ENCODE data around the gene TSPOAP1. TPM values are rescaled to one million over a fixed set of nuclear protein-coding genes. Genes with fewer than 3 reads are reported as not detected.

TSPOAP1 gene
- total RNA-seq, 2 donors from 2014 or later, result 31.3 to 36.8 TPM

GRCh38 chr17:58275417-58275816 lies 53.2 kb downstream of the TSPOAP1 start:
- no peak for TF ChIP-seq CTCF (conservative IDR thresholded peaks at IDR 0.05)
- Mint-ChIP-seq H3K27me3 (ENCODE audit: insufficient read depth) (peaks cover 41% of the 10 kb centered on the region), H3K4me1 (no peaks in the 10 kb centered on the region), H3K27ac (no peak overlapping the region), H3K4me3 (no peak overlapping the region), H3K9me3 (no peaks in the 10 kb centered on the region), H3K36me3 (ENCODE audit: low read depth) (no peaks in the 10 kb centered on the region)
- 93 to 94% methylated on average over 5 to 10 of the region's 10 CpGs for WGBS, 2 experiments (ENCODE audit: insufficient coverage in 1 of 2, insufficient read length in 1 of 2)
- no peaks in the 10 kb centered on the region for H3K27me3 ChIP-seq (ENCODE audit: control insufficient read depth, insufficient read depth, low read length, poor library complexity, severe bottlenecking)
- no peaks in the 10 kb centered on the region for H3K4me1 ChIP-seq (ENCODE audit: control insufficient read depth, insufficient read depth, low read length)
- DNase-seq, result no peak
- no peak overlapping the region for H3K27ac ChIP-seq (ENCODE audit: low read depth, low read length)
- no peak overlapping the region for H3K9ac ChIP-seq (ENCODE audit: extremely low read depth, low read length, poor library complexity, severe bottlenecking)
- no peak overlapping the region for H3K4me3 ChIP-seq (ENCODE audit: low read length)
- H3K9me3 ChIP-seq (ENCODE audit: control insufficient read depth, low read length), result no peaks in the 10 kb centered on the region
- no peaks in the 10 kb centered on the region for H3K36me3 ChIP-seq (ENCODE audit: control insufficient read depth, insufficient read depth, low read length)

GRCh38 chr17:58273453-58274104 lies 55.0 kb downstream of the TSPOAP1 start:
- Mint-ChIP-seq H3K27me3 (ENCODE audit: insufficient read depth) (peaks cover 23% of the 10 kb centered on the region), H3K27ac (no peak overlapping the region), H3K4me3 (no peak overlapping the region), H3K4me1 (no peaks in the 10 kb centered on the region), H3K9me3 (no peaks in the 10 kb centered on the region), H3K36me3 (ENCODE audit: low read depth) (no peaks in the 10 kb centered on the region)
- Histone ChIP-seq H3K36me3 (ENCODE audit: control insufficient read depth, insufficient read depth, low read length) (no peaks in the 10 kb centered on the region), H3K9ac (ENCODE audit: extremely low read depth, low read length, poor library complexity, severe bottlenecking) (no peak overlapping the region), H3K4me3 (ENCODE audit: low read length) (no peak overlapping the region), H3K27me3 (ENCODE audit: control insufficient read depth, insufficient read depth, low read length, poor library complexity, severe bottlenecking) (no peaks in the 10 kb centered on the region), H3K4me1 (ENCODE audit: control insufficient read depth, insufficient read depth, low read length) (no peaks in the 10 kb centered on the region), H3K27ac (ENCODE audit: low read depth, low read length) (no peak overlapping the region), H3K9me3 (ENCODE audit: control insufficient read depth, low read length) (no peaks in the 10 kb centered on the region)
- DNase-seq, result no peak
- TF ChIP-seq CTCF (conservative IDR thresholded peaks at IDR 0.05), result no peak
- 91 to 96% methylated on average over 12 to 15 of the region's 15 CpGs for WGBS, 2 experiments (ENCODE audit: insufficient coverage in 1 of 2, insufficient read length in 1 of 2)

- Histone ChIP-seq H3K4me3 (ENCODE audit: low read length) (no peak overlapping the region), H3K4me1 (ENCODE audit: control insufficient read depth, insufficient read depth, low read length) (no peaks in the 10 kb centered on the region), H3K27me3 (ENCODE audit: control insufficient read depth, insufficient read depth, low read length, poor library complexity, severe bottlenecking) (no peaks in the 10 kb centered on the region), H3K9me3 (ENCODE audit: control insufficient read depth, low read length) (no peaks in the 10 kb centered on the region), H3K36me3 (ENCODE audit: control insufficient read depth, insufficient read depth, low read length) (no peaks in the 10 kb centered on the region), H3K9ac (ENCODE audit: extremely low read depth, low read length, poor library complexity, severe bottlenecking) (no peak overlapping the region), H3K27ac (ENCODE audit: low read depth, low read length) (no peak overlapping the region)
- Mint-ChIP-seq H3K4me3 (no peak overlapping the region), H3K36me3 (ENCODE audit: low read depth) (no peaks in the 10 kb centered on the region), H3K27me3 (ENCODE audit: insufficient read depth) (peaks cover 18% of the 10 kb centered on the region), H3K27ac (no peak overlapping the region), H3K9me3 (no peaks in the 10 kb centered on the region), H3K4me1 (no peaks in the 10 kb centered on the region)
- no peak for TF ChIP-seq CTCF (conservative IDR thresholded peaks at IDR 0.05)
- 87 to 89% methylated on average over 8 to 12 of the region's 12 CpGs for WGBS, 2 experiments (ENCODE audit: insufficient coverage in 1 of 2, insufficient read length in 1 of 2)
- DNase-seq, result no peak
Observed at GRCh38 chr17:58272367-58273280, 56.0 kb downstream of the TSPOAP1 start.
